ENCODE results near the gene DNAJC5G. TPM values are rescaled to one million over a fixed set of nuclear protein-coding genes. Genes with fewer than 3 reads are reported as not detected.
A peak's percentile ranks its signal among the peaks of the same experiment; 100 is the strongest.
"Not testable (repeated sequence)": the region's sequence is repeated elsewhere in the genome, so short reads cannot be mapped to it uniquely, and the experiment has no call there.

Gene DNAJC5G
- total RNA-seq, 4 donors from 2014 or later, result not detected

GRCh38 chr2:27264253-27264752 lies 10.9 kb upstream of the DNAJC5G start:
- TF ChIP-seq POLR2A (IDR thresholded peaks at IDR 0.05) (no peak), POLR2AphosphoS5 (IDR thresholded peaks at IDR 0.05) (no peak)
- TF ChIP-seq, protein P1, sequence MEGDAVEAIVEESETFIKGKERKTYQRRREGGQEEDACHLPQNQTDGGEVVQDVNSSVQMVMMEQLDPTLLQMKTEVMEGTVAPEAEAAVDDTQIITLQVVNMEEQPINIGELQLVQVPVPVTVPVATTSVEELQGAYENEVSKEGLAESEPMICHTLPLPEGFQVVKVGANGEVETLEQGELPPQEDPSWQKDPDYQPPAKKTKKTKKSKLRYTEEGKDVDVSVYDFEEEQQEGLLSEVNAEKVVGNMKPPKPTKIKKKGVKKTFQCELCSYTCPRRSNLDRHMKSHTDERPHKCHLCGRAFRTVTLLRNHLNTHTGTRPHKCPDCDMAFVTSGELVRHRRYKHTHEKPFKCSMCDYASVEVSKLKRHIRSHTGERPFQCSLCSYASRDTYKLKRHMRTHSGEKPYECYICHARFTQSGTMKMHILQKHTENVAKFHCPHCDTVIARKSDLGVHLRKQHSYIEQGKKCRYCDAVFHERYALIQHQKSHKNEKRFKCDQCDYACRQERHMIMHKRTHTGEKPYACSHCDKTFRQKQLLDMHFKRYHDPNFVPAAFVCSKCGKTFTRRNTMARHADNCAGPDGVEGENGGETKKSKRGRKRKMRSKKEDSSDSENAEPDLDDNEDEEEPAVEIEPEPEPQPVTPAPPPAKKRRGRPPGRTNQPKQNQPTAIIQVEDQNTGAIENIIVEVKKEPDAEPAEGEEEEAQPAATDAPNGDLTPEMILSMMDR (IDR thresholded peaks at IDR 0.05), result no peak

GRCh38 chr2:27264753-27265535 lies 10.3 kb upstream of the DNAJC5G start:
- in situ Hi-C loops (cut with MboI; ENCODE audit: low pct_ligation_motif_present in 1 of 4, low pct_unique_long_range_greater_than_20kb in 1 of 4, low sequenced_read_pairs in 3 of 4), result no loop called here
- 2 to 6% methylated on average over 10 to 47 of the region's 56 CpGs for WGBS, 2 donors (ENCODE audit: low coverage in 1 of 2)

More at GRCh38 chr2:27264253-27264752, 10.9 kb upstream of the DNAJC5G start:
- in situ Hi-C loops (cut with MboI; ENCODE audit: low pct_ligation_motif_present in 1 of 4, low pct_unique_long_range_greater_than_20kb in 1 of 4, low sequenced_read_pairs in 3 of 4) (no loop called here), intact Hi-C loops (cut with DNase I; ENCODE audit: low total_unique reads) (no loop called here)
- Histone ChIP-seq H3K27ac (no peak overlapping the region), H3K27me3 (peaks cover 100% of the 10 kb centered on the region), H3K9me3 (no peaks in the 10 kb centered on the region), H3K36me3 (no peaks in the 10 kb centered on the region), H3K4me1 (peaks cover 14 to 36% (median 35%) of the 10 kb centered on the region in 4 donors), H3K4me3 (peak overlapping the region in 2 of 4 donors; percentile 18 to 38)
- 0 to 1% methylated on average over 12 to 38 of the region's 38 CpGs for whole genome bisulfite sequencing, 2 donors (ENCODE audit: low coverage in 1 of 2)
- DNase-seq, result no peak

DNA sequence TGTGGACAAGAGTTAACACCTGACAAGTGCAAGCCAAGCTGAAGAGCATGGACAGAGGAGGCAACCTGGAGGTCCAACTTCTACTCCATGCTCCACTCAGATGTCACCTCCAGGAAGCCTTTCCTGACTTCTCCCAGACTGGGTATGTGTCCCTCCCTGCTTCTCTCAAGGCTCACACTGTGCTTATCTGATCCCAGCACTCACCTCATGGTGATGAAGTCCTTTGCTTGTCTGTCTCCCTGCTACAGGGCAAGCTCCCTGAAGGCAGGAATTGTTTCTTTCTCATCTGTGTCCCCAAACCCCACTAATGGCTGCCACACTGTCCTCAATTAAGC lies 9.7 kb upstream of the DNAJC5G start:
- Histone ChIP-seq H3K27me3 (peaks cover 100% of the 10 kb centered on the region), H3K36me3 (no peaks in the 10 kb centered on the region), H3K27ac (no peak overlapping the region), H3K4me1 (peaks cover 14 to 36% (median 35%) of the 10 kb centered on the region in 4 donors), H3K4me3 (no peak overlapping the region), H3K9me3 (no peaks in the 10 kb centered on the region)
- in situ Hi-C loops (cut with MboI; ENCODE audit: low pct_ligation_motif_present in 1 of 4, low pct_unique_long_range_greater_than_20kb in 1 of 4, low sequenced_read_pairs in 3 of 4), result no loop called here
- DNase-seq, result no peak
- intact Hi-C loops (cut with DNase I; ENCODE audit: low total_unique reads), result no loop called here
- TF ChIP-seq, protein P1 (IDR thresholded peaks at IDR 0.05), result no peak
- no peak for TF ChIP-seq POLR2AphosphoS5 (IDR thresholded peaks at IDR 0.05)
- no peak for TF ChIP-seq POLR2A (IDR thresholded peaks at IDR 0.05)
- no peak for TF ChIP-seq EP300 (IDR thresholded peaks at IDR 0.05; ENCODE audit: low read depth)

More at GRCh38 chr2:27264753-27265535, 10.3 kb upstream of the DNAJC5G start:
- Histone ChIP-seq H3K9me3 (no peaks in the 10 kb centered on the region), H3K27ac (no peak overlapping the region), H3K36me3 (no peaks in the 10 kb centered on the region), H3K4me3 (peak overlapping the region in 2 of 4 donors; percentile 18 to 38), H3K27me3 (peaks cover 100% of the 10 kb centered on the region), H3K4me1 (peaks cover 14 to 36% (median 35%) of the 10 kb centered on the region in 4 donors)
- peak; percentile 66 for DNase-seq
- TF ChIP-seq POLR2AphosphoS5 (IDR thresholded peaks at IDR 0.05) (no peak), EP300 (IDR thresholded peaks at IDR 0.05; ENCODE audit: low read depth) (no peak), POLR2A (IDR thresholded peaks at IDR 0.05) (no peak)
- TF ChIP-seq, protein P1 (IDR thresholded peaks at IDR 0.05), result peak; percentile 25 to 45 (median 38)
- intact Hi-C loops (cut with DNase I; ENCODE audit: low total_unique reads), result no loop called here

DNA sequence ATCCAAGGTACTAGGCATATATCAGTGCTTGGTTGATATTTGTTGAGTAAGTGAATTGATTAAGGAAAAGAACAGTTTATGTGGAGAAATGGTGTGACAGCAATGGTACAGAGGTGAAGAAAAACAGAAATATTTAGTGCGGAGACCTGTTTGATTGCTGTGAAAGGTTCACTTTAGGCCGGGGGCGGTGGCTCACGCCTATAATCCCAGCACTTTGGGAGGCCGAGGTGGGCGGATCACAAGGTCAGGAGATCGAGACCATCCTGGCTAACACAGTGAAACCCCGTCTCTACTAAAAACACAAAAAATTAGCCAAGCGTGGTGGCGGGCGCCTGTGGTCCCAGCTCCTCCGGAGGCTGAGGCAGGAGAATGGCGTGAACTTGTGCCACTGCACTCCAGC lies 6.9 kb upstream of the DNAJC5G start:
- H3K4me3 ChIP-seq; DNase-seq; H3K9me3 ChIP-seq; H3K27ac ChIP-seq; H3K36me3 ChIP-seq; intact Hi-C loops (cut with DNase I; ENCODE audit: low total_unique reads); in situ Hi-C loops (cut with MboI; ENCODE audit: low pct_ligation_motif_present in 1 of 4, low pct_unique_long_range_greater_than_20kb in 1 of 4, low sequenced_read_pairs in 3 of 4): not testable (repeated sequence)
- Histone ChIP-seq H3K4me1 (peaks cover 8 to 20% (median 20%) of the 10 kb centered on the region in 4 donors), H3K27me3 (peaks cover 92% of the 10 kb centered on the region)
- 92% methylated on average over 13 of the region's 13 CpGs; no CpG with 5 or more reads in 1 of the 2 donors for WGBS, 2 donors (ENCODE audit: low coverage in 1 of 2)
